ENCODE measurements around the gene CELF5. TPM values are rescaled to one million over a fixed set of nuclear protein-coding genes. Genes with fewer than 3 reads are reported as not detected.

CELF5 gene
- total RNA-seq, 3 donors from 2014 or later (not counting 1 experiment from before 2014, with no cell fraction given): 0.41 to 0.83 TPM; not detected in 1

DNA sequence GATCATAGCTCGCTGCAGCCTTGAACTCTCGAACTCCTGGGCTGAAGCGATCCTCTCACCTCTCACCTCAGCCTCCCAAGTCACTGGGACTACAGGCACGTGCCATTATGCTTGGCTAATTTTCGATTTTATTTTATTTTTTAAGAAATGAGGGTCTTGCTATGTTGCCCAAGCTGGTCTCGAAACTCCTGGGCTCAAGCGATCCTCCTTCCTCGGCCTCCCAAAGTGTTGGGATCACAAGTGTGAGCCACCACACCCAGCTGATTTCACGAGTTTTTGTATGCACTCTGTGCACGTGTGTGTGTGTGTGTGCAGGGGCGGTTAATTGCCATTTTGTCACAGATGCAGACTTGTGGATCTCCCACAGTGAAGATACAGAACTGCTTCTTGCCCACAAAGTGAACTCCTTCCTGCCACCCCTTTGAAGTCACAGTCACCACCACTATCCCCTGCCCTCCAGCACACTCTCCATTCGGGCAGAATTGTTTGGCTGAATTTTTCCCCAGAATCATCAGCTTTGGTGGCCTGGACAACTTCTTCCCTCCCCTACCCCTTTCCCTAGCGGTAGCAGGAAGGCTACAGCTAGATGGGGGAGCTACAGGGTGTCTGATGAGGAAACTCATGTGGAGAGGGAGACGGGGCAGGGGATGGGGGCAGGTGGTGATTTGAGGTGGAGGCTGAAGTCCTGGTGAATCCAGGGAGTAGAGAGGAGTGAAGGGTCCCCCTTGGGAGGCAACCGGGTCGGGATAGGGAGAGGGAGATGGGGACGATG is 59.6 kb downstream of the CELF5 start:
- H3K27me3 Mint-ChIP-seq (ENCODE audit: low read depth in 2 of 2): peaks cover 0 to 8% of the 10 kb centered on the region in 2 donors
- ATAC-seq: no peak

DNA sequence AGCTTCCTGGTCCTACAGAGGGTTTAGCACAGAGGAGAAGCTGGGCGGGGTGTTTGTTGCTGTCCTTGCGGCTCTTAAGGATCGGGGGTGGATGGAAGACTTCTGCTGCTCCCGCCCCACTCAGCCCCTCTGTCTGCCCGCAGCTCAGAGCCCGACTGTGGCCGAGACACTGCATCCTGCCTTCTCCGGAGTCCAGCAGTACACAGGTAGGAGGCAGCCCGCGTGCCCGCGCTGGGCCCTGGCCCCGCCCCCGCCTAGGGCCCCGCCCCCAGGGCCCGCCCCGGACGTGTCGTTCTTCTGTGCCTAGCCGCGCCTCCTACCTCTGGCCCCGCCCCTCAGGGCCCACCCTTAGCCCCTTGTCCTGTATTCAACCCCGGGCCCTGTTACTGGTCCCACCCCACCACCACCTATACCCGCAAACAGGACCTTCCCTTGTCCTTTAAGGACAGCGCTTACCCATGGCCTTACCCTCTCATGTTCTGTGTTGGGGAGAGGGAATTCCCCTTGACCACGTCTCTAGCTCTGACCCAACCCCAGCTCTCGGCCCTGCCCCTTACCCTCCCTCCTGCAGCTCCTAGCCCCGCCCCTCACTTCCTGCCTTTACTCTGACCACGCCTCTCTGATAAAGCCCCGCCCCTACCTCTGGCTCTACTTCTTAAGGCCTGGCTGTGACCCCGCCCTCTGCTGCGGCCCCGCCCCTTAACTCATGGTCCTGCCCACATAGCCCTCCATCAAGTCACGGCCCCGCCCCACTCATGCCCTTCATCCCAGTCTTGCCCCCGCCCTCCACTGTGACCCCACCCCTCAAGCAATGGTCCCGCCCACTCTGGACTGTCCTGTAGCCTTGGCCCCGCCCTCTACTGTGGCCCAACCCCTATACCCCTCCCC is 60.5 kb downstream of the CELF5 start:
- intact Hi-C loops (cut with micrococcal nuclease): no loop called here
- peak overlapping the region; percentile 21 to 88 for H3K27ac Mint-ChIP-seq
- Histone ChIP-seq H3K27ac (ENCODE audit: low read length) (no peak overlapping the region), H3K4me3 (ENCODE audit: low read length) (no peak overlapping the region), H3K4me1 (ENCODE audit: control insufficient read depth, insufficient read depth, low read length) (peaks cover 16% of the 10 kb centered on the region), H3K9me3 (ENCODE audit: control insufficient read depth, insufficient read depth, low read length) (no peaks in the 10 kb centered on the region), H3K27me3 (ENCODE audit: control insufficient read depth, insufficient read depth, low read length) (no peaks in the 10 kb centered on the region), H3K36me3 (ENCODE audit: control insufficient read depth, insufficient read depth, low read length) (no peaks in the 10 kb centered on the region)
- peak overlapping the region; percentile 45 for H3K4me3 Mint-ChIP-seq
- no peaks in the 10 kb centered on the region for H3K36me3 Mint-ChIP-seq
- ATAC-seq: peak; percentile 80 to 89 (median 82)
- WGBS (ENCODE audit: insufficient coverage): 4% methylated on average over 35 of the region's 38 CpGs
- H3K9me3 Mint-ChIP-seq: no peaks in the 10 kb centered on the region
- DNase-seq: peak; percentile 75 to 85
- peaks cover 0 to 8% of the 10 kb centered on the region in 2 donors for H3K27me3 Mint-ChIP-seq (ENCODE audit: low read depth in 2 of 2)
- peaks cover 0 to 12% of the 10 kb centered on the region in 2 donors for H3K4me1 Mint-ChIP-seq
- TF ChIP-seq, protein P1, sequence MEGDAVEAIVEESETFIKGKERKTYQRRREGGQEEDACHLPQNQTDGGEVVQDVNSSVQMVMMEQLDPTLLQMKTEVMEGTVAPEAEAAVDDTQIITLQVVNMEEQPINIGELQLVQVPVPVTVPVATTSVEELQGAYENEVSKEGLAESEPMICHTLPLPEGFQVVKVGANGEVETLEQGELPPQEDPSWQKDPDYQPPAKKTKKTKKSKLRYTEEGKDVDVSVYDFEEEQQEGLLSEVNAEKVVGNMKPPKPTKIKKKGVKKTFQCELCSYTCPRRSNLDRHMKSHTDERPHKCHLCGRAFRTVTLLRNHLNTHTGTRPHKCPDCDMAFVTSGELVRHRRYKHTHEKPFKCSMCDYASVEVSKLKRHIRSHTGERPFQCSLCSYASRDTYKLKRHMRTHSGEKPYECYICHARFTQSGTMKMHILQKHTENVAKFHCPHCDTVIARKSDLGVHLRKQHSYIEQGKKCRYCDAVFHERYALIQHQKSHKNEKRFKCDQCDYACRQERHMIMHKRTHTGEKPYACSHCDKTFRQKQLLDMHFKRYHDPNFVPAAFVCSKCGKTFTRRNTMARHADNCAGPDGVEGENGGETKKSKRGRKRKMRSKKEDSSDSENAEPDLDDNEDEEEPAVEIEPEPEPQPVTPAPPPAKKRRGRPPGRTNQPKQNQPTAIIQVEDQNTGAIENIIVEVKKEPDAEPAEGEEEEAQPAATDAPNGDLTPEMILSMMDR (IDR thresholded peaks at IDR 0.05): no peak

More for the DNA sequence above, 59.6 kb downstream of the CELF5 start:
- DNase-seq: no peak
- 65% methylated on average over 16 of the region's 17 CpGs for whole genome bisulfite sequencing (ENCODE audit: insufficient coverage)
- peaks cover 0 to 12% of the 10 kb centered on the region in 2 donors for H3K4me1 Mint-ChIP-seq
- no peaks in the 10 kb centered on the region for H3K9me3 Mint-ChIP-seq
- H3K9me3 ChIP-seq (ENCODE audit: control insufficient read depth, insufficient read depth, low read length): no peaks in the 10 kb centered on the region
- no peaks in the 10 kb centered on the region for H3K27me3 ChIP-seq (ENCODE audit: control insufficient read depth, insufficient read depth, low read length)
- intact Hi-C loops (cut with micrococcal nuclease): no loop called here
- no peaks in the 10 kb centered on the region for H3K36me3 ChIP-seq (ENCODE audit: control insufficient read depth, insufficient read depth, low read length)
- no peak overlapping the region for H3K4me3 Mint-ChIP-seq
- H3K27ac ChIP-seq (ENCODE audit: low read length): no peak overlapping the region
- H3K4me3 ChIP-seq (ENCODE audit: low read length): no peak overlapping the region
- H3K36me3 Mint-ChIP-seq: no peaks in the 10 kb centered on the region
- peaks cover 16% of the 10 kb centered on the region for H3K4me1 ChIP-seq (ENCODE audit: control insufficient read depth, insufficient read depth, low read length)
- TF ChIP-seq, protein P1 (IDR thresholded peaks at IDR 0.05): no peak
- peak overlapping the region in 1 of 2 donors; percentile 88 for H3K27ac Mint-ChIP-seq

DNA sequence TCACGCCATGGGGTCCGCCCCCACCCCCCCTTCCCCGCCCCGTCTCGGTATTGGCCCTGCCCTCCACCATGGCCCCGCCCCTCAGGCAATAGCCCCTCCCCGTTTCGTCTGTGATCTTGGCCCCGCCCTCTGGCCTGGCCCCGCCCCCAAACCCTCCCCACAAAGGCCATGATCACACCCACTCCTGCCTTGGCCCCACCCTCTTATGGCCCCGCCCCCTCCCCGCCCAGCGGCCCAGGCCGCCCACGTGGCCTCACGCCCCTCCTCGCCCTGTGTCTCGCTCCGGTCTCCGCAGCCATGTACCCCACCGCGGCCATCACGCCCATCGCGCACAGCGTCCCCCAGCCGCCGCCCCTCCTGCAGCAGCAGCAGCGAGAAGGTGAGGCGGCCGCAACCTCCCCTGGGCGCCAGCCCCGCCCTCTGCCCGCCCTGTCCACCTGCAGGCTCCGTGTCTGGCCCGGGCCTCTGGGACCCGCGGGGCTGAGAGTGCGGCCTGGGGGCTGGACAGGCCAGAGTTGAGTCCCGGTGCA is 61.3 kb downstream of the CELF5 start:
- Mint-ChIP-seq H3K4me3 (peak overlapping the region; percentile 58), H3K27me3 (ENCODE audit: low read depth in 2 of 2) (peaks cover 0 to 8% of the 10 kb centered on the region in 2 donors), H3K27ac (peak overlapping the region in 1 of 2 donors; percentile 88), H3K36me3 (no peaks in the 10 kb centered on the region), H3K9me3 (no peaks in the 10 kb centered on the region), H3K4me1 (peaks cover 0 to 12% of the 10 kb centered on the region in 2 donors)
- intact Hi-C loops (cut with micrococcal nuclease): no loop called here
- H3K27ac ChIP-seq (ENCODE audit: low read length): no peak overlapping the region
- no peaks in the 10 kb centered on the region for H3K9me3 ChIP-seq (ENCODE audit: control insufficient read depth, insufficient read depth, low read length)
- H3K4me1 ChIP-seq (ENCODE audit: control insufficient read depth, insufficient read depth, low read length): peaks cover 16% of the 10 kb centered on the region
- TF ChIP-seq, protein P1 (IDR thresholded peaks at IDR 0.05): no peak
- H3K27me3 ChIP-seq (ENCODE audit: control insufficient read depth, insufficient read depth, low read length): no peaks in the 10 kb centered on the region
- DNase-seq (peak; percentile 55 to 76), ATAC-seq (peak; percentile 51 to 70 (median 57))
- H3K4me3 ChIP-seq (ENCODE audit: low read length): no peak overlapping the region
- no peaks in the 10 kb centered on the region for H3K36me3 ChIP-seq (ENCODE audit: control insufficient read depth, insufficient read depth, low read length)
- 5% methylated on average over 35 of the region's 40 CpGs for WGBS (ENCODE audit: insufficient coverage)
